ENCODE measurements around the gene LRRC40. TPM values are rescaled to one million over a fixed set of nuclear protein-coding genes. Genes with fewer than 3 reads are reported as not detected.

Gene LRRC40
- total RNA-seq, 2 donors from 2014 or later, result 26.8 to 29.2 TPM

GRCh38 chr1:70101231-70101630 lies 104.1 kb downstream of the LRRC40 start:
- H3K9ac ChIP-seq (ENCODE audit: extremely low read depth, low read length, poor library complexity, severe bottlenecking), result no peak overlapping the region
- H3K36me3 Mint-ChIP-seq (ENCODE audit: low read depth), result no peaks in the 10 kb centered on the region
- no peak overlapping the region for H3K27ac ChIP-seq (ENCODE audit: low read depth, low read length)
- H3K9me3 ChIP-seq (ENCODE audit: control insufficient read depth, low read length), result no peaks in the 10 kb centered on the region
- H3K36me3 ChIP-seq (ENCODE audit: control insufficient read depth, insufficient read depth, low read length), result no peaks in the 10 kb centered on the region
- WGBS, 2 experiments (ENCODE audit: insufficient coverage in 1 of 2, insufficient read length in 1 of 2), result 94 to 100% methylated on average over 1 to 2 of the region's 2 CpGs
- no peaks in the 10 kb centered on the region for H3K4me1 Mint-ChIP-seq
- no peaks in the 10 kb centered on the region for H3K27me3 Mint-ChIP-seq (ENCODE audit: insufficient read depth)
- H3K4me1 ChIP-seq (ENCODE audit: control insufficient read depth, insufficient read depth, low read length), result no peaks in the 10 kb centered on the region
- no peak overlapping the region for H3K4me3 ChIP-seq (ENCODE audit: low read length)
- no peak for TF ChIP-seq CTCF (conservative IDR thresholded peaks at IDR 0.05)
- no peaks in the 10 kb centered on the region for H3K9me3 Mint-ChIP-seq
- H3K27me3 ChIP-seq (ENCODE audit: control insufficient read depth, insufficient read depth, low read length, poor library complexity, severe bottlenecking), result no peaks in the 10 kb centered on the region
- H3K27ac Mint-ChIP-seq, result no peak overlapping the region
- DNase-seq, result no peak
- no peak overlapping the region for H3K4me3 Mint-ChIP-seq

Other genes with a start within 250 kb of the LRRC40 start
- gene SRSF11, start 15.8 kb upstream of the LRRC40 start, total RNA-seq, result 100 to 1,000 TPM; 227 to 232 TPM
- 10 to 100 TPM; 22.6 to 25.2 TPM for gene ANKRD13C, start 149.1 kb upstream of the LRRC40 start, total RNA-seq
- 10 to 100 TPM; 19.1 to 26.2 TPM for gene CTH, start 205.7 kb upstream of the LRRC40 start, total RNA-seq

Data from endodermal cell (in vitro differentiated cells).